Activated CD4-positive, alpha-beta T cell treated with anti-CD3 and anti-CD28 coated beads for 36 hours (primary cell): ENCODE results near the gene CCNK. TPM values are rescaled to one million over a fixed set of nuclear protein-coding genes. Genes with fewer than 3 reads are reported as not detected.

ENCODE experiments used
- ATAC-seq: fragments of 200-7000 bp; cut with Tn5 transposase; one replicate; pipeline ENCODE4 v1.10.0; 2021; ENCODE audit warnings: mild to moderate bottlenecking, moderate library complexity
- CTCF ChIA-PET: fragments of 350-600 bp; sonication (Branson Sonifier 250); formaldehyde crosslinking; loops from one replicate; lab custom pipeline; 2021; ENCODE audit warnings: antibody characterized with exemption; lab: Charles Lee
- POLR2A ChIA-PET: fragments of 350-600 bp; sonication (Branson Sonifier 250); formaldehyde crosslinking; loops from one replicate; lab custom pipeline; 2021; ENCODE audit warnings: antibody characterized with exemption, inconsistent platforms; lab: Charles Lee
- DNase-seq: peaks from one replicate; pipeline ENCODE4 v3.0.0-alpha.2; 2020
- H3K27ac Mint-ChIP-seq: one replicate; pipeline ENCODE4 v1.8.0; 2021; ENCODE audit warnings: mixed read lengths
- H3K27me3 Mint-ChIP-seq: one replicate; pipeline ENCODE4 v1.8.0; 2021; ENCODE audit warnings: mixed read lengths
- H3K36me3 Mint-ChIP-seq: one replicate; pipeline ENCODE4 v1.8.0; 2021; ENCODE audit warnings: low read depth, mixed read lengths
- H3K4me1 Mint-ChIP-seq: one replicate; pipeline ENCODE4 v1.8.0; 2021; ENCODE audit warnings: mixed read lengths
- H3K4me3 Mint-ChIP-seq: one replicate; pipeline ENCODE4 v1.8.0; 2021; ENCODE audit warnings: mild to moderate bottlenecking, moderate library complexity, mixed read lengths
- H3K9me3 Mint-ChIP-seq: one replicate; pipeline ENCODE4 v1.8.0; 2021; ENCODE audit warnings: low read depth, mixed read lengths
- intact Hi-C, 2 experiments: fragments of 100-400 bp; cut with DNase I in 1 of 2; cut with micrococcal nuclease in 1 of 2; formaldehyde crosslinking; loops; one replicate each; pipeline versions ENCODE4 v1.14.2 to v1.15.1; 2022 to 2024; cut with DNase I, micrococcal nuclease
- total RNA-seq, 2 experiments: library from RNA; stranded (reverse); gene quantifications; one replicate each; pipeline ENCODE4 v1.2.3, GENCODE V29; 2021

CCNK gene
- total RNA-seq, 2 experiments from 2014 or later: 93.7 to 96.2 TPM

- intact Hi-C loops: no loop called here
- no peak for ATAC-seq
- Mint-ChIP-seq H3K27me3 (no peaks in the 10 kb centered on the region), H3K9me3 (no peaks in the 10 kb centered on the region), H3K27ac (no peak overlapping the region), H3K4me3 (no peak overlapping the region), H3K4me1 (peaks cover 27% of the 10 kb centered on the region), H3K36me3 (peaks cover 8% of the 10 kb centered on the region)
- ChIA-PET POLR2A (no interaction called here), CTCF (interaction anchor here (0.6 to 0.7 kb wide), 2 partner anchors 52 to 140 kb away, joined by 3 to 6 read pairs; no protein-coding TSS in a partner anchor)
- no peak for DNase-seq
Measured at GRCh38 chr14:99466758-99467157, 14.5 kb upstream of the CCNK start.

- Mint-ChIP-seq H3K9me3 (no peaks in the 10 kb centered on the region), H3K4me1 (peaks cover 27% of the 10 kb centered on the region), H3K27me3 (no peaks in the 10 kb centered on the region), H3K27ac (no peak overlapping the region), H3K36me3 (peaks cover under 1% of the 10 kb centered on the region), H3K4me3 (no peak overlapping the region)
- ChIA-PET CTCF (interaction anchor here (0.5 to 0.6 kb wide), 2 partner anchors 139 to 530 kb away, joined by 4 to 6 read pairs; no protein-coding TSS in a partner anchor), POLR2A (interaction anchor here (0.6 kb wide), 1 partner anchor 1256 kb away, joined by 5 read pairs; no protein-coding TSS in a partner anchor)
- no peak for DNase-seq
- no peak for ATAC-seq
- intact Hi-C loops: no loop called here
Measured at GRCh38 chr14:99467336-99468078, 13.7 kb upstream of the CCNK start.

- no peak overlapping the region for H3K27ac Mint-ChIP-seq
- intact Hi-C loops: no loop called here
- H3K4me1 Mint-ChIP-seq: peaks cover 31% of the 10 kb centered on the region
Measured at GRCh38 chr14:99468081-99468480, 13.1 kb upstream of the CCNK start.

DNA sequence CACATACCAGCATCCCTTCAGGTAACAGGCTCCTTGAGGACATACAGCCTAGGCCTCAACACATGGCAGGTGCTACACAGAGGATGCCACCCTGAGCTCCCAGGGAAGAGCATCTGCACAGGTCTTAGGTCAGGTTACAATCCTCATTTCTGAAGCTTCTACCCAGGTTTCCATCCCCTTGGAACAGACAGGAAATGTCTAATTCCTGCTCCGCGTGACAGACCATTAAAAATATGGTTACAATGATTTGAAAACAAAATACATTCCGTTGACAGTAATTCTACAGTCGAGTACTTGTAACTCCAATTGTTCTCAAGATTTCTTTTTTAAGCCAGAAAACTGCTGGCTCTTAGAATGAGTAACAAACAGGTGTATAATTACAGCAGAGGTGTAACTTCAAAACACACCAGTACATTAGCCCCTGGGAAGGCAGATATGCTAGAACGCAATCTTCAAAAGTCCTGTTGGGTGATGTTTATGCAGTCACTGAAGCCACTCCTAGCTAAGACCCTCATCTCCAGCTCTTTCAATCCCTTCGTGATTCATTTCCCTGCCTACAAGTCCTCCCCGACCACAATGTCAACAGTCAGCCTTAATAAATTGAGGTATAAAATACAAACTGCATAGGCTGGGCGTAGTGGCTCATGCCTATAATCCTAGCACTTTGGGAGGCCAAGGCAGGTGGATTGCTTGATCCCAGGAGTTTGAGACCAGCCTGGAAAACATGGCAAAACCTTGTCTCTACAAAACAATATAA, 12.2 kb upstream of the CCNK start:
- CTCF ChIA-PET: interaction anchor here (0.6 kb wide), 1 partner anchor 214 kb away, joined by 3 read pairs; no protein-coding TSS in a partner anchor
- H3K4me1 Mint-ChIP-seq: peaks cover 37% of the 10 kb centered on the region
- intact Hi-C loops: no loop called here
- no peaks in the 10 kb centered on the region for H3K36me3 Mint-ChIP-seq
- POLR2A ChIA-PET: no interaction called here
- H3K9me3 Mint-ChIP-seq: no peaks in the 10 kb centered on the region
- DNase-seq: no peak
- H3K27ac Mint-ChIP-seq: no peak overlapping the region
- no peaks in the 10 kb centered on the region for H3K27me3 Mint-ChIP-seq
- no peak for ATAC-seq
- H3K4me3 Mint-ChIP-seq: no peak overlapping the region

More at GRCh38 chr14:99468081-99468480, 13.1 kb upstream of the CCNK start:
- ChIA-PET POLR2A (interaction anchor here (0.6 kb wide), 1 partner anchor 1257 kb away, joined by 5 read pairs; no protein-coding TSS in a partner anchor), CTCF (no interaction called here)
- no peaks in the 10 kb centered on the region for H3K9me3 Mint-ChIP-seq
- no peak for ATAC-seq
- no peak for DNase-seq
- no peak overlapping the region for H3K4me3 Mint-ChIP-seq
- no peaks in the 10 kb centered on the region for H3K27me3 Mint-ChIP-seq
- H3K36me3 Mint-ChIP-seq: no peaks in the 10 kb centered on the region

GRCh38 chr14:99471731-99472130, 9.5 kb upstream of the CCNK start:
- no peaks in the 10 kb centered on the region for H3K9me3 Mint-ChIP-seq
- DNase-seq (no peak), ATAC-seq (no peak)
- H3K36me3 Mint-ChIP-seq: no peaks in the 10 kb centered on the region
- ChIA-PET CTCF (no interaction called here), POLR2A (no interaction called here)
- no peaks in the 10 kb centered on the region for H3K27me3 Mint-ChIP-seq
- intact Hi-C loops: no loop called here
- peaks cover 45% of the 10 kb centered on the region for H3K4me1 Mint-ChIP-seq
- no peak overlapping the region for H3K4me3 Mint-ChIP-seq
- no peak overlapping the region for H3K27ac Mint-ChIP-seq

GRCh38 chr14:99472937-99473336, 8.3 kb upstream of the CCNK start:
- POLR2A ChIA-PET: no interaction called here
- Mint-ChIP-seq H3K4me1 (peaks cover 51% of the 10 kb centered on the region), H3K27ac (no peak overlapping the region)

DNA sequence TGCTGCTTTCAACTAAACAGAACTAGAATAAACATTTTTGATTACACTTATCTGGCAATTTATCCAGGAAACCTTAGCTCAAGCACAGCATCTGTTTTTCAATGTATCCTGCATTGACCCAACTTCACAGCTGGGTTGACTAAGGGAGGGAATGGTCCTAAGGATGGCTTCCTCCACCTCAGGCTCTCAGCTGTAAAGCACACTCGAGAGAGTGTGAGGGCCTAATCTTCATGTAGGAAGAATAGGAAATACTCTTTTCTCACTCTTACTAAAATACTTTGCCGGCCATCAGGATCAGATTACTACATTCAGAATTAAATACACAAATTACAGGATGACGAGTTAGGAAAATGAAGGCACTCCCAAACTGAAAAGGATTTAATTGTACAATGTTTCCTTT, 7.8 kb upstream of the CCNK start:
- no peaks in the 10 kb centered on the region for H3K27me3 Mint-ChIP-seq
- CTCF ChIA-PET: interaction anchor here (0.7 kb wide), 1 partner anchor 254 kb away, joined by 3 read pairs; no protein-coding TSS in a partner anchor
- no peak overlapping the region for H3K4me3 Mint-ChIP-seq
- no peak for ATAC-seq
- H3K27ac Mint-ChIP-seq: no peak overlapping the region
- peaks cover 52% of the 10 kb centered on the region for H3K4me1 Mint-ChIP-seq
- DNase-seq: no peak
- POLR2A ChIA-PET: no interaction called here
- H3K36me3 Mint-ChIP-seq: peaks cover 2% of the 10 kb centered on the region
- H3K9me3 Mint-ChIP-seq: no peaks in the 10 kb centered on the region
- intact Hi-C loops: no loop called here

More at GRCh38 chr14:99472937-99473336, 8.3 kb upstream of the CCNK start:
- Mint-ChIP-seq H3K36me3 (no peaks in the 10 kb centered on the region), H3K27me3 (no peaks in the 10 kb centered on the region), H3K9me3 (no peaks in the 10 kb centered on the region), H3K4me3 (no peak overlapping the region)
- intact Hi-C loops: no loop called here
- CTCF ChIA-PET: interaction anchor here (0.7 kb wide), 1 partner anchor 255 kb away, joined by 3 read pairs; no protein-coding TSS in a partner anchor
- DNase-seq (no peak), ATAC-seq (no peak)

- ChIA-PET CTCF (interaction anchor here (1.2 to 1.4 kb wide), 2 partner anchors 14 to 25 kb away, joined by 3 to 5 read pairs; no protein-coding TSS in a partner anchor), POLR2A (no interaction called here)
Measured at GRCh38 chr14:99475179-99475578, 6.0 kb upstream of the CCNK start.

GRCh38 chr14:99475660-99476059, 5.5 kb upstream of the CCNK start:
- CTCF ChIA-PET: interaction anchor here (0.6 to 1.4 kb wide), 4 partner anchors 14 to 208 kb away, joined by 3 to 5 read pairs (median 4); partner anchors contain the start of gene CYP46A1
- POLR2A ChIA-PET: no interaction called here
- H3K27me3 Mint-ChIP-seq: no peaks in the 10 kb centered on the region
- H3K4me1 Mint-ChIP-seq: peaks cover 46% of the 10 kb centered on the region
- DNase-seq: no peak
- H3K36me3 Mint-ChIP-seq: peaks cover 2% of the 10 kb centered on the region
- no peaks in the 10 kb centered on the region for H3K9me3 Mint-ChIP-seq
- no peak for ATAC-seq
- intact Hi-C loops: no loop called here
- no peak overlapping the region for H3K4me3 Mint-ChIP-seq
- no peak overlapping the region for H3K27ac Mint-ChIP-seq

More at GRCh38 chr14:99475179-99475578, 6.0 kb upstream of the CCNK start:
- H3K27ac Mint-ChIP-seq: no peak overlapping the region
- DNase-seq (no peak), ATAC-seq (no peak)
- no peaks in the 10 kb centered on the region for H3K9me3 Mint-ChIP-seq
- H3K36me3 Mint-ChIP-seq: peaks cover 2% of the 10 kb centered on the region
- intact Hi-C loops: no loop called here
- H3K4me3 Mint-ChIP-seq: no peak overlapping the region
- H3K4me1 Mint-ChIP-seq: peaks cover 46% of the 10 kb centered on the region
- H3K27me3 Mint-ChIP-seq: no peaks in the 10 kb centered on the region

DNA sequence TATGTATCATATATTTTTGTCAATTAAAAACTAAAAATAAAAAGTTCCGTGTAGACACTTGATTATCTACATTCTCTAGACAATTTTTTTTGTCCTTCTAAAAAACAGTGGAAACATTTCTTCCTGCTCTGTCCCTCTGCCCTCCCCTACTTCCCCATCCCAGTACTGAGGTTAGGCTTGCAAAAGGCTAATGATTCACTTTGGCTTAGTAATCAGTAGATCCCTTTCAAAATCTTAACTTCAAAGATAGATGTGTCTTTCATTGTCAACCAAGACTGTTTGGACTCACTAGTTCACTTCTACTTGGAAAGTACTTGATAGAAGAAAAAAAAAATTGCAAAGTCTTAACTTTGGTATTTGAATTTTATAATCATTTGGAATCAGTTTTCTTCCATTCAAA, 4.3 kb upstream of the CCNK start:
- peaks cover 43% of the 10 kb centered on the region for H3K4me1 Mint-ChIP-seq

DNA sequence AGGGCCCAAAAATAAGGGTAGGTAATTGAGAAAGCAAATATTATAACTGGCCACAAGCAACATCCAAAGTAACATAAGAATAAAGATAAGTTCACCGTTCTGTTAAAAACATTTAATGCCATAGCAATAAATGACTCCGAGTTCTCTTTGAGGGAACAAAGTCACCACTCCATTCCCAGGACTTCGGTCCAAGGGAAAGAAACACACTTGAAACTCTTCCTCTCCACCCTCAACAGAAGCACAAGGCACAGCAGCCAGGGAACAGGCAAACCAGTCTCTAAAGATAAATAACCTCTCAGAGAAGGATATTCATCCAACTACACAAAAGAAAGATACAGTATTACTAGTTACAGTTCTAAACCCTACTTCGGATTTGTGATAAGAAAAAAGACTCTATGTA, 3.1 kb upstream of the CCNK start:
- Mint-ChIP-seq H3K4me3 (peak overlapping the region; percentile 5), H3K27ac (no peak overlapping the region), H3K27me3 (no peaks in the 10 kb centered on the region), H3K9me3 (no peaks in the 10 kb centered on the region), H3K4me1 (peaks cover 49% of the 10 kb centered on the region), H3K36me3 (peaks cover 5% of the 10 kb centered on the region)
- ChIA-PET POLR2A (no interaction called here), CTCF (no interaction called here)
- ATAC-seq (no peak), DNase-seq (no peak)
- intact Hi-C loops: no loop called here

More for the DNA sequence above, 4.3 kb upstream of the CCNK start:
- CTCF ChIA-PET: interaction anchor here (0.7 to 1.2 kb wide), 2 partner anchors 61 to 133 kb away, joined by 3 to 4 read pairs; no protein-coding TSS in a partner anchor
- intact Hi-C loops: no loop called here
- POLR2A ChIA-PET: no interaction called here
- Mint-ChIP-seq H3K36me3 (peaks cover 5% of the 10 kb centered on the region), H3K27ac (no peak overlapping the region), H3K9me3 (no peaks in the 10 kb centered on the region), H3K4me3 (no peak overlapping the region), H3K27me3 (no peaks in the 10 kb centered on the region)
- ATAC-seq (no peak), DNase-seq (no peak)
